ENCODE data around the gene ME2. TPM values are rescaled to one million over a fixed set of nuclear protein-coding genes. Genes with fewer than 3 reads are reported as not detected.

ME2 gene
- total RNA-seq, 1 experiment from 2014 or later = 49.0 TPM

DNA sequence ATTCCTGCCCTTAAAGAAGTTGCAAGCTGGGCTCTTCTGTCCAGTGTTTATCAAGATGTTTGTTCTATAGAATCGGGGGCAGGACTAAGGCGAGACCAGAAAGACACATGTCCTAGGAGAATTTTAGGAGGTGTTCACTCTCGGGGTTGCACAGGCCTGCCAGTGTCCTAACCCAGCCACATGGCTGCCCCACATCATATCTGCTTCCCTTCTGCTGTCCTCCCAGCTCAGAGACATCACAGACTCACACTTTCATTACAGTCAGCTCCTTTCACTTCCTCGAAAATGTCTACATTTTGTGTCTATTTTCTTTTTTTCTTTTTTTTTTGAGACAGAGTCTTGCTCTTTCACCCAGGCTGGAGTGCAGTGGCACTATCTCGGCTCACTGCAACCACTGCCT lies 48.4 kb upstream of the ME2 start:
- no peak for DNase-seq (ENCODE audit: low read depth, low spot score)
- no peak overlapping the region for H3K9ac ChIP-seq (ENCODE audit: low read length)
- H3K4me1 ChIP-seq (ENCODE audit: control insufficient read depth in 1 of 2, insufficient read depth in 2 of 2, low read length in 2 of 2) = no peaks in the 10 kb centered on the region
- ATAC-seq = no peak
- no peak overlapping the region for H3K4me2 ChIP-seq (ENCODE audit: low read length)
- TF ChIP-seq YY1 (IDR thresholded peaks at IDR 0.05; ENCODE audit: extremely low read depth, insufficient replicate concordance, low read depth, low read length) (no peak), EZH2phosphoT487 (IDR thresholded peaks at IDR 0.05; ENCODE audit: borderline replicate concordance) (no peak), FOSL1 (IDR thresholded peaks at IDR 0.05; ENCODE audit: low read depth) (no peak), CBX3 (IDR thresholded peaks at IDR 0.05; ENCODE audit: low read depth) (no peak), TCF7L2 (IDR thresholded peaks at IDR 0.05; ENCODE audit: borderline replicate concordance, extremely low read depth, insufficient read depth, insufficient read length) (no peak), EGR1 (IDR thresholded peaks at IDR 0.05; ENCODE audit: low read depth) (no peak), POLR2AphosphoS5 (IDR thresholded peaks at IDR 0.05; ENCODE audit: low read depth, low read length) (no peak), SP1 (IDR thresholded peaks at IDR 0.05; ENCODE audit: low read depth) (no peak), CEBPB (IDR thresholded peaks at IDR 0.05; ENCODE audit: low read depth) (no peak), POLR2A (IDR thresholded peaks at IDR 0.05; ENCODE audit: borderline replicate concordance, extremely low read depth, insufficient read depth, insufficient read length) (no peak), SRF (IDR thresholded peaks at IDR 0.05; ENCODE audit: low read depth) (no peak), ZNF274 (IDR thresholded peaks at IDR 0.05; ENCODE audit: low read depth, low read length) (no peak), RAD21 (IDR thresholded peaks at IDR 0.05; ENCODE audit: low read depth) (no peak), SIN3A (IDR thresholded peaks at IDR 0.05; ENCODE audit: low read depth) (no peak), JUND (IDR thresholded peaks at IDR 0.05) (no peak), ELF1 (IDR thresholded peaks at IDR 0.05; ENCODE audit: borderline replicate concordance, low read depth) (no peak), EZH2 (IDR thresholded peaks at IDR 0.05) (no peak)
- TF ChIP-seq, protein P1, sequence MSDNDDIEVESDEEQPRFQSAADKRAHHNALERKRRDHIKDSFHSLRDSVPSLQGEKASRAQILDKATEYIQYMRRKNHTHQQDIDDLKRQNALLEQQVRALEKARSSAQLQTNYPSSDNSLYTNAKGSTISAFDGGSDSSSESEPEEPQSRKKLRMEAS (IDR thresholded peaks at IDR 0.05) = no peak
- TF ChIP-seq, protein P2, sequence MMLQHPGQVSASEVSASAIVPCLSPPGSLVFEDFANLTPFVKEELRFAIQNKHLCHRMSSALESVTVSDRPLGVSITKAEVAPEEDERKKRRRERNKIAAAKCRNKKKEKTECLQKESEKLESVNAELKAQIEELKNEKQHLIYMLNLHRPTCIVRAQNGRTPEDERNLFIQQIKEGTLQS (IDR thresholded peaks at IDR 0.05) = no peak
- H4K20me1 ChIP-seq (ENCODE audit: insufficient read depth) = no peaks in the 10 kb centered on the region
- POLR2A ChIA-PET = no interaction called here
- H3K4me3 ChIP-seq (replicated peaks in 1 of 2; ENCODE audit: low read depth in 1 of 2, low read length in 2 of 2) = no peak overlapping the region
- no peaks in the 10 kb centered on the region for H3K27me3 ChIP-seq (ENCODE audit: insufficient read depth, low read length)
- RAD21 ChIA-PET (ENCODE audit: low non-redundant PET in 1 of 2, low total read pairs in 2 of 2, uncharacterized antibody in 2 of 2, unreplicated experiment in 2 of 2) = no interaction called here
- CTCF ChIA-PET = no interaction called here
- H3K9me2 ChIP-seq (ENCODE audit: insufficient read depth) = no peaks in the 10 kb centered on the region
- H2AFZ ChIP-seq (ENCODE audit: low read depth, low read length, poor library complexity, severe bottlenecking) = no peak overlapping the region
- H3K27ac ChIP-seq (ENCODE audit: low read depth, low read length) = no peak overlapping the region
- no TSS peak for BruUV-seq (replicated peaks)
- no peaks in the 10 kb centered on the region for H3K79me2 ChIP-seq (ENCODE audit: insufficient read depth, low read length)
- intact Hi-C loops (cut with micrococcal nuclease) = no loop called here
- H3K36me3 ChIP-seq (ENCODE audit: control insufficient read depth in 1 of 2, insufficient read depth in 2 of 2, low read length in 2 of 2) = no peaks in the 10 kb centered on the region
- H3K9me3 ChIP-seq (ENCODE audit: control insufficient read depth in 1 of 2, insufficient read depth in 1 of 2, low read depth in 1 of 2, low read length in 2 of 2) = no peaks in the 10 kb centered on the region

All from HCT116 (cell line).